Measurements from ENCODE around the gene FAM161B.
"Not testable (repeated sequence)": the region's sequence is repeated elsewhere in the genome, so short reads cannot be mapped to it uniquely, and the experiment has no call there.

Gene FAM161B, protein sequence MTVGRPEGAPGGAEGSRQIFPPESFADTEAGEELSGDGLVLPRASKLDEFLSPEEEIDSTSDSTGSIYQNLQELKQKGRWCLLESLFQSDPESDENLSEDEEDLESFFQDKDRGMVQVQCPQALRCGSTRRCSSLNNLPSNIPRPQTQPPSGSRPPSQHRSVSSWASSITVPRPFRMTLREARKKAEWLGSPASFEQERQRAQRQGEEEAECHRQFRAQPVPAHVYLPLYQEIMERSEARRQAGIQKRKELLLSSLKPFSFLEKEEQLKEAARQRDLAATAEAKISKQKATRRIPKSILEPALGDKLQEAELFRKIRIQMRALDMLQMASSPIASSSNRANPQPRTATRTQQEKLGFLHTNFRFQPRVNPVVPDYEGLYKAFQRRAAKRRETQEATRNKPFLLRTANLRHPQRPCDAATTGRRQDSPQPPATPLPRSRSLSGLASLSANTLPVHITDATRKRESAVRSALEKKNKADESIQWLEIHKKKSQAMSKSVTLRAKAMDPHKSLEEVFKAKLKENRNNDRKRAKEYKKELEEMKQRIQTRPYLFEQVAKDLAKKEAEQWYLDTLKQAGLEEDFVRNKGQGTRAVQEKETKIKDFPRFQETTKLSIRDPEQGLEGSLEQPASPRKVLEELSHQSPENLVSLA

DNA sequence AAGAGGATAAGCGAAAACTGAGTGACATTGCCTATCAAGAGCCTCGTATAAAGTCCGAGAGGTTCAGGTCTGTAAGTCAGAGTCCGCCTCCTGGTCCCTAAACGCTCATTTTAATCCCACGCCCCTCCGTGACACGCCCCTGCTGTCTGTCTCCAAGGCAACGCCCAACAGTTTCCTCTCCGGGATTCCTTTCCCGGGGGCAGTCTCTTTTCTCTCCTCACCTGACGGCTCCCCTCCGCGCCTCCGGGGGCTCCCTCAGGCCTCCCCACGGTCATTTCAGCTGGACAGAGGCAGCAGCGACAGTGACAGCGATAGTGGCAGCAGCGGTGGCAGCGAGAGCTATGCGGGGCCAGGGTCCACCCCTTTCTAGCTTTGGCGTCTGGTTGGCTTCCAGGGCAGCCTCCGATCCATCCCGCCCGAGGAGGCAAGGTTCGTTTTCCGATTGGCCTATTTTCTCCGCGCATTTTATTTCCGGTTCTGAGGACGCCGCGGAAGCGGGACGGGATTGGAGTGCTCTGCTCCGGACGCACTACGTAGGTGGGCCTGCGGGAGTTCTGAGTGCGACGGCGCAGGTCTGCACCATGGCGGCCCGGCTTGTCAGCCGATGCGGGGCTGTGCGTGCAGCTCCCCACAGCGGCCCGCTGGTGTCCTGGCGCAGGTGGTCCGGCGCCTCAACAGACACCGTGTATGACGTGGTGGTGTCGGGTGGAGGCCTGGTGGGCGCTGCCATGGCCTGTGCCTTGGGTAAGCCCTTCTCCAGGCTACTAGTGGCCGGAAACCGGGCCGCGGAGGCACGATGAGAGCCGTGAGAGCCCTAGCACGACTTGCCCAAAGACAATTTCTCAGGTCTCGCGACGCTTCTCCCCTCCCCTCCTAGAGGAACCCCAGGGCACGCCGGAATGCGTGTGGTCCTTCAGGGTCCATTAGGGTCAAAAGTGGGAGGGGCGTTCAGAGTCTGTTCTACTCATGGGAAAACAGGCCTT, at the start of gene FAM161B, which contains the start of gene COQ6:
Gene FAM161B (minus strand): TSS at position 343 of the 983 bp plus-strand sequence. CDS start 68 bp downstream, at position 275.
Gene COQ6 (plus strand): TSS at position 551 of the 983 bp plus-strand sequence. CDS start 31 bp downstream, at position 582.
- DNase-seq, result peak; percentile 90

DNA sequence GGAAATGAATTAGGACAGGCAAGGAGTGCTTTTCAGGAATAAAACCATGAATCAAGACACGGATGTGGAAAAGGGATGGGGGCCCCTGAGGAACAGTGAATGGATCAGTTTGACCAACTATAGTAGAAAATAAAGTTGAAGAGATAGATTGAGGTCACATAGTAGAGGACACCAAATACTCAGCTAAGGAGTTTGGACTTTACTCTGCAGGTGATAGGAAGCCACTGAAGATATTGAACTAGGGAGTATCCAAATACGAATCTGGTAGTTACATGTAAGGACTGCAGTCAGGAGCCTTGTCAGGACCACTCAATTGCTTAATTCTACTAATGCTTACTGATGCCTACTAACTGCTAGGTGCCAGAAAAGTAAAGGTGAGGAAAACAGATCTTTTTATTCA, 48.8 kb upstream of the FAM161B start:
- DNase-seq, result no peak

DNA sequence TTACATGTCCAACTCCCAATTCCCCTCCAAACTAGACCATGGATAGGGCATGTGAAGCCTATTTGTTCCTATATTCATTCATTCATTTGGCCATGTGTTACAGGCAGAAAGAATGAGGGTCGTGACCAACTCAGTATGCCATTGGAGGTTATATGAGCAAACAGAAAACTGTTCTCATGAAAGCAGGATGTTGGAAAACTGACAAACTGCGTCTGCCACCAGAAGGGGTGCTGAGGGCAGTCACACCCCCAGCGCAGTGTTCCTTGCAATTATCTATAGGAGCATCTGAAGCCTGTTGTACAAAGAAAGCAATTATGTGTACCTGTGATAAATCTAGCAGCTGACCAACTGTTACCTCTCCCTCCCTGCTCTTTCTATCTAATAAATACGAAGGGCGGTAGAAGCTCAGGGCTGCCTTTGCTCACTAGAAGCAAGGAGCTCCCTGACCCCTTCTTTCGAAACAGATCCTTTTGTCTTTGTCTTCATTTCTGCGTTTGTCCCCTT, 48.1 kb upstream of the FAM161B start:
- DNase-seq, result no peak

DNA sequence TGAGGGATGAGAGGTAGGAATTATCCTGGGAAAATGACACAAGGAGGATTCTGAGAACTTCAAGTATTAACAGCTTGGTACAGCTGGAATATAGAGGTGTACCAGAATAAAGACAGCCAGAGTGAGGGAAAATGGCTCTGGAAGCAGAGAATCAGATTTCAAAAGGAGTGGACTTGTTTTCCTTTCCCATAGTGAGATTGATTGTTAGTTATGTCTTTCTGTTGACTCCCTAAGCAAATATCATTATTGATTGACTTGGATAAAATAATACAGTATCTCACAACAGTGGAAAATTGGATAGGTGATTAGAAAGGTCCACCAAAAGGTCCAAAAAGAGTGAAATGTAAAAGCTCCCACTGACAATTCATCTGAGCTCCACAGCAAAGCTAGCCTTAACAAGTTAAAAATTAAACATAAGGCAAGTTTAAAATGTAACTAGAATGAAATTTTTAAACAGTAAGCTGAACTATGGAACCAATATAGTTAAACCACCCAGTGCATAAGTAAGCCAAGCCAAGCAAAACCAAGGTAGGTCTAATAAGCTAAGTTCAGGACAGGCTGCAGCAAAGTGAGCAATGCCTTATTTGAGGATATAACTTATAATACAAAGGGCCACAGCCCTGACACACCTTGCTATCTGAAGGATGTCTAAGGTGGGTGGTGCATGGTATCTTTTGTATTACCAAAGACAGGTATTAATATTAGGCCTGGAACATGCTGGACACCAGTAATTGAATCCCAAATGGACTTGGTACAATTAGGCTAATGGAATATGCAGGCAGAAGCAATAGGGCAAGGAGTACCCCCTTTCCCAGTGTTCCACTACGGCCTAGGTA, 47.4 kb upstream of the FAM161B start:
- no peak for DNase-seq

DNA sequence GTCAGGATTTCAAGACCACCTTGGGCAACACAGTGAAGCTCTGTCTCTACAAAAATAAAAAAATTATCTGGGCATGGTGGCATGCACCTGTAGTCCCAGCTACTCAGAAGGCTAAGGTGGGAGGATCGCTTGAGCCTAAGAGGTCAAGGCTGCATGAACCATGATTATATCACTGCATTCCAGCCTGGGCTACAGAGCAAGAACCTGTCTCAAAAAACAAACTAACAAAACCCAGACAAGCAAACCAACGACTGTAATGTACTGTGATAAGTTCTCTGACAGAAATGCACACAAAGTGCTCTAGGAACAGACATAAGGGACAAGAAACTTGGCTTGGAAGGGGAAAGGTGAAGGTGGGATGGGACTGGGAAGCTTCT, 46.8 kb upstream of the FAM161B start:
- no peak for DNase-seq

DNA sequence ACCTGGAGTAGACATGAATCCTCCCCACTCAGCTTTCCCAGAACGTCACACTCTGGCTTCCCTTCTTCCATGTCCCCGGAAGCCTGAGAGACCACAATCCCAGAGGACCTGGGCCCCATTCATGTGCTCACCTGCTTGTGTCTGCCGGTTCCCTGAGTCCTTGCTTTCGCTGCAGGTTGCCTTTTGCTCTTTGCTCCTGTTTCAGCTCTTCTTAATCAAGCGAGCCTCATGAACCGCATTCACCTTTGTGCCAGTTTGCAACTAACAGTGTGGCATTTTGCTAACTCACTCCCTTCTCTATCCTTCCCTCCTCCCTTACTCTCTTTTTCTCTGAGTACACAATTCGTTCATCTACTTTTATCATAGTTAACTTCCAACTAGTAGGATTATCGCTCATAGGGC, 46.1 kb upstream of the FAM161B start:
- no peak for DNase-seq

DNA sequence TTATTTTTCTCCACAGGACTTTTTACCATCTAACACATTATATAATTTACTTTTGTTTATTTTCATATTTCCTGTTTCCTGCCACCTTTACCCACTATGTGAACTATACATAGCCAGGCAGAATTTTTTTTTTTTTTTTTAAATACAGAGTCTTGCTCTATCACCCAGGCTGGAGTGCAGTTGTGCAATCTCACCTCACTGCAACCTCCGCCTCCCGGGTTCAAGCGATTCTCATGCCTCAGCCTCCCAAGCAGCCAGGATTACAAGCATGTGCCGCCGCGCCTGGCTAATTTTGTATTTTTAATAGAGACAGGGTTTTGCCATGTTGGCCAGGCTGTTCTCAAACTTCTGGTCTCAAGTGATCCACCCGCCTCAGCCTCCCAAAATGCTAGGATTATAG, 45.0 kb upstream of the FAM161B start:
- not testable (repeated sequence) for DNase-seq

DNA sequence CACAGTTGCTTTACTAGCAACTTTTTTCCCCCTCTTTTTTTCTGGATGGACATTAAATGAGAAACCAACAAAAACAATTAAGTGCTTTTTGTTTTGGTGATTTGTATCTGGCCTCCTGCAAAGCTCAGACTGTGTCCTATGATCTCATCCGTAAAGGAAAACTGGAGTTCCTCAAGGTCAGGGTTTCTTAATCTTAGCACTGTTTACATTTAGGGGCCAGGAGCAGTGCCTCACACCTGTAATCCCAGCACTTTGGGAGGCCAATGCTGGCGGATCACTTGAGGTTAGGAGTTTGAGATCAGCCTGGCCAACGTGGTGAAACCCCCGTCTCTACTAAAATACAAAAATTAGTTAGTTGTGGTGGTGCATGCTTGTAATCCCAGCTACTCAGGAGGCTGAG, 41.2 kb upstream of the FAM161B start:
- no peak for DNase-seq

DNA sequence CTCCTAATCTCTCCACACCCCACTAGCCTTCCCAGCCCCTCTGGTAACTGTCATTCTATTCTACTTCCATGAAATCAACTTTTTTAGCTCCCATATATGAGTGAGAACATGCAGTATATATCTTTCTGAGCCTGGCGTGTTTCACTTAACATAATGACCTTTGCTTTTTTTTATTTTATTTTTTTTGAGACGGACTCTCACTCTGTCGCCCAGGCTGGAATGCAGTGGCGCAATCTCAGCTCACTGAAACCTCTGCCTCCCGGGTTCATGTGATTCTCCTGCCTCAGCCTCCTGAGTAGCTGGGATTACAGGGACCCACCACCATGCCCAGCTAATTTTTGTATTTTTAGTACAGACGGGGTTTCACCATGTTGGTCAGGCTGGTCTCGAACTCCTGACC, 38.8 kb upstream of the FAM161B start:
- DNase-seq, result not testable (repeated sequence)

DNA sequence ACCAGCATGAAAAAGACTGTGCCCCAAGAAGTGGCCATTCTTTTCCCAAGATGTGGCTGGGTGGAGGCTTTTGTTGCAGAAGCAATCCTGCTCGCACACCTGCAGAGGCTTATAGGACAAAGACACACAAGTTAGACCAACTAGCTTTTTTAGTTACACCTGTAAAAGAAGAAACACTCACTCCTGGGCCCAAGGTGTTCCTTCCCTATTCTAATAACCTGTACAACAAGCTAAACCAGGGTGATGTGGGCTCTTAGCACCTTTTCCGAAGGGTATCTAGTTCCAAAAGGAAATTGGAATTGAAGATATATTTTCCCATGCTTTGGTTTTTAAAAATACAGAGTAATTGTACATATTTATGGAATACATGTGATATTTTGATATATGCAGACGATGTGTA, 38.2 kb upstream of the FAM161B start:
- no peak for DNase-seq

DNA sequence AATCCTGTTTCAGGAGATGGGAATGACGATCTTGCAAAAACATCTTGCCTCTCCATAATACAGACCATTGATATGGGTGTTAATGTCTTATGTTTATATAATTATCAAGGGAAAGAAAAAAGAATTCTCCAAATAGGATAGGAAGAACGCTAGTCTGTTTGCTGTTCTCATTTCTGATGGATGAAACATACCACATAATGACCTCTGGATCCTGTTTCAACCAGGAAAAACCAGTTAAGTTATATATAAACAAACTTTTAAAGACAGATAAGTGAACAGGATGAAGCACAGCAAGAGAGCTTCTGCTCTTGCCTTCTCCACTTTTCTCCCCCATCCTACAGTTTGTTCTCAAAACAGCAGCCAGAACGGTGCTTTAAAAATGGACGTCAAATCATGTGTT, 28.0 kb upstream of the FAM161B start:
- DNase-seq, result no peak

DNA sequence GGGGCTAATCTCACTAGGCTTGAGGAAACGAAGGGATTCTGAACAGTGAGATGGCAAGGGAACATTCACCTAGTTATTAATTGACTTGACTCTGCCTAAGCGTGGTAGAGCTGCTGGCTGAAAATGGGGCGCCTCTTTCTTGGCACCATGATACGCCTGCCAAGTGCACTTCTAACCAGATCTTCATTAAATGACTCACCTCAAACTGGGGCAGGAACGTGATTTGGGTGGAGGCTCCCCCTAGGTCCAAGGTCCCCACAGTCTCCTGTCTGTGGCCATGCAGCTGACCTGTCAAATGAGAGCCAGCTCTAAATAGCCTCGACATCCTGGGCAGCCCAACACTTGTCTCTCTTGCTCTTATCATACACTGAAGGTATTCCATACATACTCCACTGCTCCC, 26.2 kb upstream of the FAM161B start:
- no peak for DNase-seq

DNA sequence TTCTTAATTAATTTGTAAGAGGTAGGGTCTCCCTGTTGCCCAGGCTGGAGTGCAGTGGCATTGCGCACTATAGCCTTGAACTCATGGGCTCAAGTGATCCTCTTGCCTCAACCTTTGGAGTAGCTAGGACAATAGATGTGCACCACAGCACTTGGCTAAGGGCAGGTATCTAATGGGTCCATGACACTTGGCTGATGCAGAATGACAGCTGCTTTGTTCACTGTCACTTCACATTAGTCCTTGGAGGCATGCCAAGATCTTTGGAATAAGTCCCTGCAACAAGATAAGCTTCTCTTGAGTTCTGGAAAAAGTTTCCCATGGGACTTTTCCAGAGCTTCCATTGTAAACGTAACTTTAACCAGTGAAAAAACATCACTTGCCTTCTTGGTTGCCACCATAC, 23.6 kb upstream of the FAM161B start:
- no peak for DNase-seq

DNA sequence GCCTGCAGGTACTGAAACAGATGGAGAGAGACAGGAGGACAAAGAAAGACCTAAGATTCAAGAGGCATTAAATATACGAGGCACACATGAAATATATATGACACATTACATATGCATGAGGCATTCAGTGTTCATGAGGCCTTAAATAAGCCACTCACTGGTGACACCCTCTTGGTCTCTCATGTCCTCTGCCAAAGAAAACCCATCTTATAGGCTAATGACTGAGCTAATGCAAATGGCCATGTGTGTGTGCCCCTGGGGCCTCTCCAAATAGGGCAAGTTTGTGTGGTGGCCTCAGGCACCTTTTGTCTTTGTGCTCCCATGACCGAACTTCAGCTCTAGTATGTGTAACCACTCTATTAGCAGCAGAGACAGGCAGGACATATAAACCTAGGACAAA, 19.0 kb upstream of the FAM161B start:
- no peak for DNase-seq

DNA sequence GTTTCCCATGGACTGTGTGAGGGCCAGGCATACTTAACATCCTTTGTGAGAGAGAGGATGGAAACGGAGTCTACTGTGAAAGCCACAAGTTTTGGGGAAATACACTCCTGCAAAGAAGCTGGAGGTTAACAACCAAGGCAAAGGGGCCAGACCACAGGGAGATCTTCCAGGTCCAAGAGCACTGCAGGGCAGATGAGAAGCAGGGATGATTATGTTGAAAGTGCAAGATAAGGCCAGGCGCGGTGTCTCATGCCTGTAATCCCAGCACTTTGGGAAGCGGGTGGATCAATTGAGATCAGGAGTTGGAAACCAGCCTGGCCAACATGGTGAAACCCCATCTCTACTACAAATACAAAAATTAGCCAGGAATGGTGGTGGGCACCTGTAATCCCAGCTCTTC, 15.3 kb upstream of the FAM161B start:
- DNase-seq, result no peak

DNA sequence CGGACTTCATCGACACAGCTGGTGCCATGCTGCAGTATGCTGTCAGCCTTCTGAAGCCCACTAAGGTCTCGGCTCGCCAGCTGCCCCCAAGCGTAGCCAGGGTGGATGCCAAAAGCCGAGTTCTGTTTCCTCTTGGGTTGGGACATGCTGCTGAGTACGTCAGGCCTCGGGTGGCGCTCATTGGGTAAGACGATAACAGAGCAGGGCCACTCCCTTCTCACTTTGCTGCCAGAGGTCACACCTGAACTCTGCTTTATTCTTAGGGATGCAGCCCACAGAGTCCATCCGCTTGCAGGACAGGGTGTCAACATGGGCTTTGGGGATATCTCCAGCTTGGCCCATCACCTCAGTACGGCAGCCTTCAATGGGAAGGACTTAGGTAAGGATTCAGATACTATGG, 11.3 kb upstream of the FAM161B start:
- no peak for DNase-seq

DNA sequence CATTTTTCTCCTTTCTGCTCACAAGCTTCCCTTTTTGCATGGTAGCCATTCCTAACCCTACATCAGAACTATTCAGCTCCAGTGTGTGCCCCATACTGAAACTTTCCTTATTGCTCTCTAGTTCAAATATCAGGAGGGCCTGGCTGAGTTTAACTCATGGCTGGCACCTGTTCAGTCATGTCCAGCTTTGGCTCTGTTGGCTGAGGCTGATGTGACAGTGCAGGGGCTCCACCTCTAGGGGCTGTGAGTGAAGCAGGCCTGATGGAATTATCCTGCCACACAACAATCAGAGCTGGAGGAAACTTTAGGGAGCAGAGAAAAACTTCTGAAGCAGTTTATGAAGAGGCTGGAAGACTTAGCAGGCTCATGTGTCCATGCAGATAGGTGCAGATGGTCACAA, 8.7 kb upstream of the FAM161B start:
- no peak for DNase-seq

DNA sequence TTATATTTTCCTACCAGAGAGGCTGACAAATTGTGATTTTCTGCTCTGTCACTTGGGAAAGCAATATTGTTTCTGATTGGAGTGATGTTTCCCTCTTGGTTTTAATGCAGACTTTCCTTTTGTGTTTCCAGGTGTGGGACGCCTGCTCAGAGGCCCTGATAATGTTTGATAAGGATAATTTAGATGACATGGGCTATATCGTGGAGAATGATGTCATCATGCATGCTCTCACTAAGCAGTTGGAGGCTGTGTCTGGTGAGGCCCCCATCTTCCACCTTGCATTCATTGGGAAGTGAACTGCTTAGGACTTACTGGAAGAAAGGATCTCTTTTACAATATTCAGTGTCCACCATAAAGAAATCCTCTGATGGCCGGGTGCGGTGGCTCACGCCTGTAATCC, 5.8 kb upstream of the FAM161B start:
- DNase-seq, result no peak

DNA sequence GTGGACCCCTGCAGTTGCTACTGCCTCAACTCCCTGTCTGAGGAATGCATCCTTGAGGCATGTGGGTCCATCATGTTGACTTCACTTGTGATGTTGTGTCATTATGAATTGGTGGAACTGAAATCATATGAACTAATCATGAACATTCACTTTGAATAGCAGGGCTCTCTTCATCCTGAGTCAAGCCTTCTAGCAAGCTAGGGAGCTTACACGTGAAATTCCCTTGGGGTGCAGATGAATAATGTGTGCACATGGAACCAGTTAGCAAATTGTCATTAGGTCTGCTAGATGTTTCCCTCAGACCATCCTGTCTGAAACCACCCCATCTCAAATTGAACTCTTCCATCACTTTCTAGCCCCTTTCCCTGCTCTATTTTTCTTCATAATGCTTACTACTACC, 3.8 kb upstream of the FAM161B start:
- no peak for DNase-seq

DNA sequence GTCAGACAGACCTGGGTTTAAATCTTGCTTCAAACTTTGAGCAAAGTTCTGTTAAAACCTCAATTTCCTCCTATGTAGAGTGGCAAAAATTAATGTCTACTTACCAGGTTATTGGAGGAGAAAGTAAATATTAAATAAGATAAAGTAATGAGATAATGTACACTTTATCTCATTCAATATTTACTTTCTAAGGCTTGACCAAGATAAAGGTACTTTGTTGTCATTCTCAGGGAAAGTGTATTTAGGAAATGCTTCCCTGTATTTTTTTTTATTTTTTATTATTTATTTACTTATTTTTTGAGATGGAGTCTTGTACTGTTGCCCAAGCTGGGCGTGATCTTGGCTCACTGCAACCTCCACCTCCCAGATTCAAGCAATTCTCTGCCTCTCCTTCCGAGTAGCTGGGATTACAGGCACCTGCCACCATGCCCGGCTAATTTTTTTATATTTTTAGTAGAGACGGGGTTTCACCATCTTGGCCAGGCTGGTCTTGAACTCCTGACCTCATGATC, 4.7 kb downstream of the FAM161B start:
- no peak for DNase-seq

DNA sequence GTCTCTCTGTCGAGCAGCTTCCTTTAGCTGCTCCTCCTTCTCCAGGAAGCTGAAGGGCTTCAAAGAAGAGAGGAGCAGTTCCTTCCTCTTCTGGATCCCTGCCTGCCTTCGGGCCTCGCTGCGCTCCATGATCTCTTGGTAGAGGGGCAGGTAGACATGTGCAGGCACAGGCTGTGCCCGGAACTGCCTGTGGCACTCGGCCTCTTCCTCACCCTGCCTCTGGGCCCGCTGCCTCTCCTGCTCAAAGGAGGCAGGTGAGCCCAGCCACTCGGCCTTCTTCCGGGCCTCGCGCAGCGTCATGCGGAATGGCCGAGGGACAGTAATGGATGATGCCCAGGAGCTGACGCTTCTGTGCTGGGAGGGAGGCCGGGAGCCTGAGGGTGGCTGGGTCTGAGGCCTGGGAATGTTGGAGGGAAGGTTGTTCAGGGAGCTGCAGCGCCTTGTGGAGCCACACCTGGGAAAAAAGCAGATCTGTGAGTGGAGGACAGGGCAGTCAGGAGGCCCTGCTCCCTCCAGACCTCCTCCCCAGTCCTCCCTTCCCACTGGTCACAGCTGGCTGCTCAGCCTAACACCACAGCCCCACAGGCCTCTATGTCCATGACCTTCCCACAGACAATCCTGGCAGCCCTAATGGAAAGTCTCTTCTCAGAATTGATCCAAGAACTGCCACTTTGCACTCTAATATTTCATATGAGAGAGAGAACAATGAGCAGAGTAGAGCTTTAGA, 5.3 kb downstream of the FAM161B start:
- no peak for DNase-seq
